ENCODE data around the gene SLC35F2. TPM values are rescaled to one million over a fixed set of nuclear protein-coding genes. Genes with fewer than 3 reads are reported as not detected.
"Not testable (repeated sequence)": the region's sequence is repeated elsewhere in the genome, so short reads cannot be mapped to it uniquely, and the experiment has no call there.

The SLC35F2 gene
- polyA plus RNA-seq, 4 donors = 10.3 to 21.5 (median 13.3) TPM

GRCh38 chr11:107777110-107777509, 81.5 kb downstream of the SLC35F2 start:
- no peaks in the 10 kb centered on the region for H3K27me3 ChIP-seq (ENCODE audit: control insufficient read depth in 3 of 3, insufficient read depth in 3 of 3, low read length in 3 of 3)
- H3K27ac ChIP-seq (ENCODE audit: low read depth in 1 of 3, low read length in 2 of 3) = no peak overlapping the region
- H3K4me3 ChIP-seq (ENCODE audit: low read depth in 1 of 3, low read length in 3 of 3) = no peak overlapping the region
- no peaks in the 10 kb centered on the region for H3K4me1 ChIP-seq (ENCODE audit: control insufficient read depth in 3 of 3, insufficient read depth in 2 of 3, low read depth in 1 of 3, low read length in 2 of 3)
- no peaks in the 10 kb centered on the region for H3K9me3 ChIP-seq (ENCODE audit: control insufficient read depth in 2 of 2, insufficient read depth in 1 of 2, low read depth in 1 of 2, low read length in 1 of 2)
- 64 to 68% (median 67%) methylated on average over 2 of the region's 2 CpGs for WGBS, 3 donors
- FAIRE-seq (no peak), DNase-seq (no peak)
- H3K36me3 ChIP-seq (ENCODE audit: control insufficient read depth in 3 of 3, insufficient read depth in 2 of 3, low read depth in 1 of 3, low read length in 3 of 3) = no peaks in the 10 kb centered on the region

GRCh38 chr11:107776062-107776461, 82.5 kb downstream of the SLC35F2 start:
- Histone ChIP-seq H3K4me1 (ENCODE audit: control insufficient read depth in 3 of 3, insufficient read depth in 2 of 3, low read depth in 1 of 3, low read length in 2 of 3) (no peaks in the 10 kb centered on the region), H3K27ac (ENCODE audit: low read depth in 1 of 3, low read length in 2 of 3) (no peak overlapping the region), H3K9me3 (ENCODE audit: control insufficient read depth in 2 of 2, insufficient read depth in 1 of 2, low read depth in 1 of 2, low read length in 1 of 2) (no peaks in the 10 kb centered on the region), H3K4me3 (ENCODE audit: low read depth in 1 of 3, low read length in 3 of 3) (no peak overlapping the region), H3K36me3 (ENCODE audit: control insufficient read depth in 3 of 3, insufficient read depth in 2 of 3, low read depth in 1 of 3, low read length in 3 of 3) (no peaks in the 10 kb centered on the region), H3K27me3 (ENCODE audit: control insufficient read depth in 3 of 3, insufficient read depth in 3 of 3, low read length in 3 of 3) (no peaks in the 10 kb centered on the region)
- 92 to 97% (median 94%) methylated on average over 6 of the region's 6 CpGs for WGBS, 3 donors
- DNase-seq (no peak), FAIRE-seq (no peak)

- no peak overlapping the region for H3K4me3 ChIP-seq (ENCODE audit: low read depth in 1 of 3, low read length in 3 of 3)
- whole genome bisulfite sequencing, 3 donors = 48 to 64% (median 59%) methylated on average over 3 of the region's 3 CpGs
- DNase-seq (no peak), FAIRE-seq (no peak)
- no peaks in the 10 kb centered on the region for H3K36me3 ChIP-seq (ENCODE audit: control insufficient read depth in 3 of 3, insufficient read depth in 2 of 3, low read depth in 1 of 3, low read length in 3 of 3)
- H3K9me3 ChIP-seq (ENCODE audit: control insufficient read depth in 2 of 2, insufficient read depth in 1 of 2, low read depth in 1 of 2, low read length in 1 of 2) = no peaks in the 10 kb centered on the region
- H3K27ac ChIP-seq (ENCODE audit: low read depth in 1 of 3, low read length in 2 of 3) = no peak overlapping the region
- no peaks in the 10 kb centered on the region for H3K27me3 ChIP-seq (ENCODE audit: control insufficient read depth in 3 of 3, insufficient read depth in 3 of 3, low read length in 3 of 3)
- H3K4me1 ChIP-seq (ENCODE audit: control insufficient read depth in 3 of 3, insufficient read depth in 2 of 3, low read depth in 1 of 3, low read length in 2 of 3) = no peaks in the 10 kb centered on the region
Measured at GRCh38 chr11:107770551-107770951, 88.0 kb downstream of the SLC35F2 start.

- WGBS, 3 donors = 41 to 56% (median 50%) methylated on average over 3 of the region's 3 CpGs
- H3K27me3 ChIP-seq (ENCODE audit: control insufficient read depth in 3 of 3, insufficient read depth in 3 of 3, low read length in 3 of 3) = no peaks in the 10 kb centered on the region
- no peak for DNase-seq
- H3K36me3 ChIP-seq (ENCODE audit: control insufficient read depth in 3 of 3, insufficient read depth in 2 of 3, low read depth in 1 of 3, low read length in 3 of 3) = no peaks in the 10 kb centered on the region
- H3K9me3 ChIP-seq (ENCODE audit: control insufficient read depth in 2 of 2, insufficient read depth in 1 of 2, low read depth in 1 of 2, low read length in 1 of 2) = no peaks in the 10 kb centered on the region
- no peak overlapping the region for H3K4me3 ChIP-seq (ENCODE audit: low read depth in 1 of 3, low read length in 3 of 3)
- no peak for FAIRE-seq
- no peaks in the 10 kb centered on the region for H3K4me1 ChIP-seq (ENCODE audit: control insufficient read depth in 3 of 3, insufficient read depth in 2 of 3, low read depth in 1 of 3, low read length in 2 of 3)
- H3K27ac ChIP-seq (ENCODE audit: low read depth in 1 of 3, low read length in 2 of 3) = no peak overlapping the region
Measured at GRCh38 chr11:107769189-107769588, 89.4 kb downstream of the SLC35F2 start.

GRCh38 chr11:107758719-107759355, 99.8 kb downstream of the SLC35F2 start:
- H3K4me1 ChIP-seq (ENCODE audit: control insufficient read depth in 3 of 3, insufficient read depth in 2 of 3, low read depth in 1 of 3, low read length in 2 of 3); FAIRE-seq; H3K27ac ChIP-seq (ENCODE audit: low read depth in 1 of 3, low read length in 2 of 3); H3K27me3 ChIP-seq (ENCODE audit: control insufficient read depth in 3 of 3, insufficient read depth in 3 of 3, low read length in 3 of 3); H3K36me3 ChIP-seq (ENCODE audit: control insufficient read depth in 3 of 3, insufficient read depth in 2 of 3, low read depth in 1 of 3, low read length in 3 of 3); H3K4me3 ChIP-seq (ENCODE audit: low read depth in 1 of 3, low read length in 3 of 3); H3K9me3 ChIP-seq (ENCODE audit: control insufficient read depth in 2 of 2, insufficient read depth in 1 of 2, low read depth in 1 of 2, low read length in 1 of 2): not testable (repeated sequence)
- DNase-seq = peak; percentile 14 to 82
- 14 to 63% (median 36%) methylated on average over 7 of the region's 7 CpGs for WGBS, 3 donors

GRCh38 chr11:107757661-107758060, 100.9 kb downstream of the SLC35F2 start:
- H3K9me3 ChIP-seq (ENCODE audit: control insufficient read depth in 2 of 2, insufficient read depth in 1 of 2, low read depth in 1 of 2, low read length in 1 of 2) = peaks cover 0 to 5% of the 10 kb centered on the region in 2 donors
- H3K27ac ChIP-seq (ENCODE audit: low read depth in 1 of 3, low read length in 2 of 3) = no peak overlapping the region
- WGBS, 3 donors = 75 to 86% (median 86%) methylated on average over 1 of the region's 1 CpG
- DNase-seq (no peak), FAIRE-seq (no peak)
- no peaks in the 10 kb centered on the region for H3K4me1 ChIP-seq (ENCODE audit: control insufficient read depth in 3 of 3, insufficient read depth in 2 of 3, low read depth in 1 of 3, low read length in 2 of 3)
- no peaks in the 10 kb centered on the region for H3K27me3 ChIP-seq (ENCODE audit: control insufficient read depth in 3 of 3, insufficient read depth in 3 of 3, low read length in 3 of 3)
- no peak overlapping the region for H3K4me3 ChIP-seq (ENCODE audit: low read depth in 1 of 3, low read length in 3 of 3)
- no peaks in the 10 kb centered on the region for H3K36me3 ChIP-seq (ENCODE audit: control insufficient read depth in 3 of 3, insufficient read depth in 2 of 3, low read depth in 1 of 3, low read length in 3 of 3)

GRCh38 chr11:107756553-107756952, 102.0 kb downstream of the SLC35F2 start:
- H3K9me3 ChIP-seq (ENCODE audit: control insufficient read depth in 2 of 2, insufficient read depth in 1 of 2, low read depth in 1 of 2, low read length in 1 of 2) = peaks cover 0 to 5% of the 10 kb centered on the region in 2 donors
- FAIRE-seq (no peak), DNase-seq (no peak)
- no peaks in the 10 kb centered on the region for H3K27me3 ChIP-seq (ENCODE audit: control insufficient read depth in 3 of 3, insufficient read depth in 3 of 3, low read length in 3 of 3)
- no peaks in the 10 kb centered on the region for H3K36me3 ChIP-seq (ENCODE audit: control insufficient read depth in 3 of 3, insufficient read depth in 2 of 3, low read depth in 1 of 3, low read length in 3 of 3)
- no peaks in the 10 kb centered on the region for H3K4me1 ChIP-seq (ENCODE audit: control insufficient read depth in 3 of 3, insufficient read depth in 2 of 3, low read depth in 1 of 3, low read length in 2 of 3)
- H3K27ac ChIP-seq (ENCODE audit: low read depth in 1 of 3, low read length in 2 of 3) = no peak overlapping the region
- 74 to 92% (median 77%) methylated on average over 1 of the region's 1 CpG for WGBS, 3 donors
- H3K4me3 ChIP-seq (ENCODE audit: low read depth in 1 of 3, low read length in 3 of 3) = no peak overlapping the region

GRCh38 chr11:107752949-107753822, 105.4 kb downstream of the SLC35F2 start:
- H3K36me3 ChIP-seq (ENCODE audit: control insufficient read depth in 3 of 3, insufficient read depth in 2 of 3, low read depth in 1 of 3, low read length in 3 of 3) = no peaks in the 10 kb centered on the region
- DNase-seq = no peak
- H3K9me3 ChIP-seq (ENCODE audit: control insufficient read depth in 2 of 2, insufficient read depth in 1 of 2, low read depth in 1 of 2, low read length in 1 of 2) = peaks cover 0 to under 1% of the 10 kb centered on the region in 2 donors
- 50 to 69% (median 67%) methylated on average over 2 of the region's 2 CpGs for WGBS, 3 donors
- no peak overlapping the region for H3K4me3 ChIP-seq (ENCODE audit: low read depth in 1 of 3, low read length in 3 of 3)
- no peak for FAIRE-seq
- H3K4me1 ChIP-seq (ENCODE audit: control insufficient read depth in 3 of 3, insufficient read depth in 2 of 3, low read depth in 1 of 3, low read length in 2 of 3) = no peaks in the 10 kb centered on the region
- H3K27ac ChIP-seq (ENCODE audit: low read depth in 1 of 3, low read length in 2 of 3) = no peak overlapping the region
- H3K27me3 ChIP-seq (ENCODE audit: control insufficient read depth in 3 of 3, insufficient read depth in 3 of 3, low read length in 3 of 3) = peaks cover 0 to 2% (median 0%) of the 10 kb centered on the region in 3 donors
